ENCODE data around the gene SPAG7. TPM values are rescaled to one million over a fixed set of nuclear protein-coding genes. Genes with fewer than 3 reads are reported as not detected.

SPAG7 gene
- total and polyA plus RNA-seq, 2 of the 8 experiments (the other 6 are each of a cell fraction or from before 2014, with no cell fraction given): 74.2 to 81.9 TPM

DNA sequence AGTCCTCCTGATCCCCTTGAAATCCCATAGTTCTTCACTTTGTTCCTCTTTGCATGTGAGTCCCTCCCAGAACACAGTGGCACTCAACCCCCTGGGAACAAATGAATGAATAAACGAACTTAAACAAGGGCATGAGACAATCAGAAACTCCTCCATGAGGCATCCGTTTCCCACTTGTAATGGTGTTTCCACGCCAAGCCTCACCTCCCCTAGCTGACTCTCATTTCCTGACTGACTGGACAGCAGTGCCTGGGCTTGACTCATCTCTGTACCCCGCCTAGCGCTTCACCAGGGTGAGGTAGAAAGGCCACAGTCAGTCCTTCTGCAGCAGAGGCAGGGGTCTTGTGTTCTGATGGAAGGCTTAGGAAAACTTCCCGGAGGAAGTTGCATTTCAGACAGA lies 44.3 kb upstream of the SPAG7 start:
- no peak overlapping the region for H3K4ac ChIP-seq (replicated peaks; ENCODE audit: insufficient read length, low read depth, low read length)
- H4K8ac ChIP-seq (ENCODE audit: extremely low read depth, insufficient read depth, low read length): no peak overlapping the region
- 91% methylated on average over 6 of the region's 6 CpGs; no CpG with 5 or more reads in 1 of the 2 experiments for WGBS, 2 experiments (ENCODE audit: extremely low coverage in 1 of 2, insufficient coverage in 1 of 2, insufficient read length in 1 of 2, insufficient replicate concordance in 2 of 2, low coverage in 1 of 2, low lambda C conversion rate in 2 of 2, missing lambda C conversion rate in 1 of 2)
- H4K91ac ChIP-seq (replicated peaks; ENCODE audit: insufficient read length, low read length): no peak overlapping the region
- no peak overlapping the region for H3K56ac ChIP-seq (replicated peaks; ENCODE audit: insufficient read length, low read depth, low read length)
- no peaks in the 10 kb centered on the region for H3K23me2 ChIP-seq (ENCODE audit: low read depth, low read length)
- H2BK5ac ChIP-seq (ENCODE audit: low read depth, low read length): no peak overlapping the region
- DNase-seq (ENCODE audit: low read depth in 1 of 2, low spot score in 2 of 2): no peak
- no peak overlapping the region for H3K9ac ChIP-seq (replicated peaks in 1 of 4; ENCODE audit: extremely low read depth in 1 of 4, low read depth in 3 of 4, low read length in 3 of 4)
- no peak overlapping the region for H3K4me2 ChIP-seq (ENCODE audit: insufficient read depth in 1 of 2, low read depth in 2 of 2, low read length in 2 of 2)
- no peak overlapping the region for H2BK12ac ChIP-seq (ENCODE audit: low read depth, low read length)
- H3K23ac ChIP-seq (ENCODE audit: insufficient read length): no peak overlapping the region
- H2AFZ ChIP-seq (ENCODE audit: low read length): no peak overlapping the region
- no peak overlapping the region for H2BK120ac ChIP-seq (replicated peaks; ENCODE audit: low read depth, low read length)
- no peaks in the 10 kb centered on the region for H3K27me3 ChIP-seq (replicated peaks in 1 of 4; ENCODE audit: control insufficient read depth in 3 of 4, extremely low read depth in 1 of 4, insufficient read depth in 3 of 4, low read length in 3 of 4)
- no peak overlapping the region for H3K18ac ChIP-seq (ENCODE audit: extremely low read depth, low read length)
- H4K5ac ChIP-seq (ENCODE audit: insufficient read length, low read depth, low read length): no peak overlapping the region
- H2BK20ac ChIP-seq (ENCODE audit: low read length): no peak overlapping the region
- no peak overlapping the region for H2AK5ac ChIP-seq (ENCODE audit: low read depth, low read length)
- H3K36me3 ChIP-seq (ENCODE audit: control insufficient read depth in 2 of 4, insufficient read depth in 4 of 4, low read length in 3 of 4): peaks cover 15 to 50% (median 33%) of the 10 kb centered on the region in 4 experiments
- H3K79me2 ChIP-seq (ENCODE audit: control insufficient read depth in 1 of 2, insufficient read depth in 2 of 2, low read length in 2 of 2): no peaks in the 10 kb centered on the region
- FAIRE-seq: no peak
- no peak overlapping the region for H3K27ac ChIP-seq (ENCODE audit: low read depth, low read length)
- no peaks in the 10 kb centered on the region for H3K4me1 ChIP-seq (replicated peaks in 1 of 4; ENCODE audit: control insufficient read depth in 3 of 4, insufficient read depth in 4 of 4, low read length in 3 of 4)
- ChIA-PET CTCF (ENCODE audit: partially characterized antibody) (interaction anchor here (1.5 to 2.2 kb wide), 2 partner anchors 7 to 50 kb away, joined by 4 to 9 read pairs; no protein-coding TSS in a partner anchor), POLR2A (ENCODE audit: partially characterized antibody) (interaction anchor here (0.7 to 1.4 kb wide), 4 partner anchors 9 to 27 kb away, joined by 3 to 4 read pairs (median 4); no protein-coding TSS in a partner anchor)
- no peak overlapping the region for H3K4me3 ChIP-seq (ENCODE audit: extremely low read depth in 1 of 4, insufficient read depth in 2 of 4, low read depth in 3 of 4, low read length in 4 of 4)
- H3K9me3 ChIP-seq (ENCODE audit: insufficient read depth in 2 of 2, low read depth in 1 of 2, low read length in 1 of 2): no peaks in the 10 kb centered on the region
- no peak overlapping the region for H2BK15ac ChIP-seq (ENCODE audit: low read length)
- H3K79me1 ChIP-seq (ENCODE audit: low read depth, low read length): no peaks in the 10 kb centered on the region
- H3K14ac ChIP-seq (ENCODE audit: insufficient read length): no peak overlapping the region
- peaks cover 0 to 7% of the 10 kb centered on the region in 2 experiments for H4K20me1 ChIP-seq (replicated peaks in 1 of 2; ENCODE audit: control insufficient read depth in 1 of 2, insufficient read depth in 2 of 2, low read length in 2 of 2)
- TF ChIP-seq HDAC2 (IDR thresholded peaks at IDR 0.05; ENCODE audit: borderline replicate concordance in 1 of 2, low read depth in 2 of 2, low read length in 2 of 2): no peak
- TF ChIP-seq SUZ12 (IDR thresholded peaks at IDR 0.05; ENCODE audit: low read length): no peak
- TF ChIP-seq RNF2 (IDR thresholded peaks at IDR 0.05; ENCODE audit: borderline replicate concordance, low read depth, low read length, missing control alignments, poor library complexity, severe bottlenecking): no peak
- no peak for TF ChIP-seq SP4 (IDR thresholded peaks at IDR 0.05; ENCODE audit: low read length)
- TF ChIP-seq BCL11A (IDR thresholded peaks at IDR 0.05; ENCODE audit: low read depth in 2 of 2, low read length in 2 of 2): no peak
- TF ChIP-seq RBBP5 (IDR thresholded peaks at IDR 0.05; ENCODE audit: borderline replicate concordance, low read depth, low read length): no peak
- no peak for TF ChIP-seq RFX5 (IDR thresholded peaks at IDR 0.05; ENCODE audit: borderline replicate concordance, low read depth, low read length)
- TF ChIP-seq EP300 (IDR thresholded peaks at IDR 0.05; ENCODE audit: borderline replicate concordance in 1 of 2, low read depth in 2 of 2, low read length in 2 of 2): no peak
- TF ChIP-seq TAF1 (IDR thresholded peaks at IDR 0.05; ENCODE audit: low read depth, low read length): no peak
- no peak for TF ChIP-seq CBX5 (IDR thresholded peaks at IDR 0.05; ENCODE audit: low read depth, low read length)
- TF ChIP-seq, protein P1, sequence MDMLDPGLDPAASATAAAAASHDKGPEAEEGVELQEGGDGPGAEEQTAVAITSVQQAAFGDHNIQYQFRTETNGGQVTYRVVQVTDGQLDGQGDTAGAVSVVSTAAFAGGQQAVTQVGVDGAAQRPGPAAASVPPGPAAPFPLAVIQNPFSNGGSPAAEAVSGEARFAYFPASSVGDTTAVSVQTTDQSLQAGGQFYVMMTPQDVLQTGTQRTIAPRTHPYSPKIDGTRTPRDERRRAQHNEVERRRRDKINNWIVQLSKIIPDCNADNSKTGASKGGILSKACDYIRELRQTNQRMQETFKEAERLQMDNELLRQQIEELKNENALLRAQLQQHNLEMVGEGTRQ (IDR thresholded peaks at IDR 0.05; ENCODE audit: low read length): no peak
- no peak for TF ChIP-seq PHF8 (conservative IDR thresholded peaks at IDR 0.05; ENCODE audit: low read depth, low read length)
